ENCODE measurements around the gene APOE. TPM values are rescaled to one million over a fixed set of nuclear protein-coding genes. Genes with fewer than 3 reads are reported as not detected.

Gene APOE
- total and polyA plus RNA-seq, 9 of the 15 experiments (the other 6 are each of a cell fraction or from before 2014, with no cell fraction given) = 0.14 to 180 (median 58.1) TPM; not detected in 1

DNA sequence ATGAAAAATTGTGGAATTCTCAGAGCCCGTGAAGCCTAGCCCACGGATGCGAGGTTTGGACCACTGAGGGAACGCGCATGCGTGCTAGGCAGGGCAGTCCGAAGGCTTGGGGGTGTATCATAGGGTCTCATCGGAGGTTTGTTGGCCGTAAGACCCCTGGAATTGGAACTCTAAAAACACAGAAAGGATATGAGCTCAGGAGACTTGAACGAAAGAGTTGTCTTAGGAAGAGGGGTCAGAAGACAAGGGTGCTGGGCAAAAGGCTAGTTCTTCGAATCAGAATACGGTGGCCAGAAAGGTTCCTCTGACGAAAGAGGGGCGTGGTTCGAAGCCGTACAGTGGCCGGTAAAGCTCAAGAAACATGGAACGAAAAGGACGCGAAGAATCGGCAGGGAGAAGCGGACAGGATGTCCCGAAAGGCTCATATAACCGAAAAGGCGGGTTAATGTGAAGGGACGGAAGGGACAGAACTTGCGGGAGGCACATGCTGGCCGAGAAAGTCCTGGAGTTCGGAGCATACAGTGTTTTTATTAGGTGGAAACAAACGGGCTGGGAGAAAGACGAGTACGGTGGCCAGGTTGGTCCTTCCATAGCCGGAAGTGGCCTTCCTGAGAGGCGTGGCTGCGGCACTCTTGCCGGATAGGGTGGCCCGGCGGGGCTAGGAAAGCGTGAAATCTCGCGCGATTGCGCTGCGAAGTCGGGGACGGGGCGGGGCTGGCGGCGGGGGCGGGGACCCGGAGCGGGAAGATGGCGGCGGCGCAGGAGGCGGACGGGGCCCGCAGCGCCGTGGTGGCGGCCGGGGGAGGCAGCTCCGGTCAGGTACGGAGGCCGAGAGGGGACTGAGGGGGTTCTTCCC, 49.3 kb downstream of the APOE start, which contains the start of gene CLPTM1 (continued):
- TF ChIP-seq, protein P1, sequence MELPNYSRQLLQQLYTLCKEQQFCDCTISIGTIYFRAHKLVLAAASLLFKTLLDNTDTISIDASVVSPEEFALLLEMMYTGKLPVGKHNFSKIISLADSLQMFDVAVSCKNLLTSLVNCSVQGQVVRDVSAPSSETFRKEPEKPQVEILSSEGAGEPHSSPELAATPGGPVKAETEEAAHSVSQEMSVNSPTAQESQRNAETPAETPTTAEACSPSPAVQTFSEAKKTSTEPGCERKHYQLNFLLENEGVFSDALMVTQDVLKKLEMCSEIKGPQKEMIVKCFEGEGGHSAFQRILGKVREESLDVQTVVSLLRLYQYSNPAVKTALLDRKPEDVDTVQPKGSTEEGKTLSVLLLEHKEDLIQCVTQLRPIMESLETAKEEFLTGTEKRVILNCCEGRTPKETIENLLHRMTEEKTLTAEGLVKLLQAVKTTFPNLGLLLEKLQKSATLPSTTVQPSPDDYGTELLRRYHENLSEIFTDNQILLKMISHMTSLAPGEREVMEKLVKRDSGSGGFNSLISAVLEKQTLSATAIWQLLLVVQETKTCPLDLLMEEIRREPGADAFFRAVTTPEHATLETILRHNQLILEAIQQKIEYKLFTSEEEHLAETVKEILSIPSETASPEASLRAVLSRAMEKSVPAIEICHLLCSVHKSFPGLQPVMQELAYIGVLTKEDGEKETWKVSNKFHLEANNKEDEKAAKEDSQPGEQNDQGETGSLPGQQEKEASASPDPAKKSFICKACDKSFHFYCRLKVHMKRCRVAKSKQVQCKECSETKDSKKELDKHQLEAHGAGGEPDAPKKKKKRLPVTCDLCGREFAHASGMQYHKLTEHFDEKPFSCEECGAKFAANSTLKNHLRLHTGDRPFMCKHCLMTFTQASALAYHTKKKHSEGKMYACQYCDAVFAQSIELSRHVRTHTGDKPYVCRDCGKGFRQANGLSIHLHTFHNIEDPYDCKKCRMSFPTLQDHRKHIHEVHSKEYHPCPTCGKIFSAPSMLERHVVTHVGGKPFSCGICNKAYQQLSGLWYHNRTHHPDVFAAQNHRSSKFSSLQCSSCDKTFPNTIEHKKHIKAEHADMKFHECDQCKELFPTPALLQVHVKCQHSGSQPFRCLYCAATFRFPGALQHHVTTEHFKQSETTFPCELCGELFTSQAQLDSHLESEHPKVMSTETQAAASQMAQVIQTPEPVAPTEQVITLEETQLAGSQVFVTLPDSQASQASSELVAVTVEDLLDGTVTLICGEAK (IDR thresholded peaks at IDR 0.05) = peak; percentile 87
- TF ChIP-seq, protein P1 (CRISPR knock-in tag; IDR thresholded peaks at IDR 0.05) = no peak
- peak; percentile 85 for TF ChIP-seq ARHGAP35 (IDR thresholded peaks at IDR 0.05; ENCODE audit: partially characterized antibody)
- no peak for TF ChIP-seq ZNF76 (CRISPR knock-in tag; IDR thresholded peaks at IDR 0.05; ENCODE audit: borderline replicate concordance)
- peak; percentile 32; the same call in 1 of the 2 replicates for TF ChIP-seq JUN (IDR thresholded peaks at IDR 0.05; ENCODE audit: borderline replicate concordance, low read depth, low read length)
- TF ChIP-seq JUN (CRISPR knock-in tag; IDR thresholded peaks at IDR 0.05; ENCODE audit: borderline replicate concordance) = no peak
- TF ChIP-seq TCF7L2 (IDR thresholded peaks at IDR 0.05; ENCODE audit: low read depth, low read length) = no peak
- 0 out of 2 replicates have a peak, but pooled peaks have one; percentile 22 for TF ChIP-seq TCF7 (IDR thresholded peaks at IDR 0.05; ENCODE audit: borderline replicate concordance)
- peak; percentile 57; the same call in 1 of the 2 replicates for TF ChIP-seq NR2C1 (IDR thresholded peaks at IDR 0.05)
- TF ChIP-seq NR2C1 (tag; IDR thresholded peaks at IDR 0.05) = peak; percentile 33; the same call in 1 of the 2 replicates
- no peak for TF ChIP-seq SRF (CRISPR knock-in tag; IDR thresholded peaks at IDR 0.05)
- TF ChIP-seq, protein P2, sequence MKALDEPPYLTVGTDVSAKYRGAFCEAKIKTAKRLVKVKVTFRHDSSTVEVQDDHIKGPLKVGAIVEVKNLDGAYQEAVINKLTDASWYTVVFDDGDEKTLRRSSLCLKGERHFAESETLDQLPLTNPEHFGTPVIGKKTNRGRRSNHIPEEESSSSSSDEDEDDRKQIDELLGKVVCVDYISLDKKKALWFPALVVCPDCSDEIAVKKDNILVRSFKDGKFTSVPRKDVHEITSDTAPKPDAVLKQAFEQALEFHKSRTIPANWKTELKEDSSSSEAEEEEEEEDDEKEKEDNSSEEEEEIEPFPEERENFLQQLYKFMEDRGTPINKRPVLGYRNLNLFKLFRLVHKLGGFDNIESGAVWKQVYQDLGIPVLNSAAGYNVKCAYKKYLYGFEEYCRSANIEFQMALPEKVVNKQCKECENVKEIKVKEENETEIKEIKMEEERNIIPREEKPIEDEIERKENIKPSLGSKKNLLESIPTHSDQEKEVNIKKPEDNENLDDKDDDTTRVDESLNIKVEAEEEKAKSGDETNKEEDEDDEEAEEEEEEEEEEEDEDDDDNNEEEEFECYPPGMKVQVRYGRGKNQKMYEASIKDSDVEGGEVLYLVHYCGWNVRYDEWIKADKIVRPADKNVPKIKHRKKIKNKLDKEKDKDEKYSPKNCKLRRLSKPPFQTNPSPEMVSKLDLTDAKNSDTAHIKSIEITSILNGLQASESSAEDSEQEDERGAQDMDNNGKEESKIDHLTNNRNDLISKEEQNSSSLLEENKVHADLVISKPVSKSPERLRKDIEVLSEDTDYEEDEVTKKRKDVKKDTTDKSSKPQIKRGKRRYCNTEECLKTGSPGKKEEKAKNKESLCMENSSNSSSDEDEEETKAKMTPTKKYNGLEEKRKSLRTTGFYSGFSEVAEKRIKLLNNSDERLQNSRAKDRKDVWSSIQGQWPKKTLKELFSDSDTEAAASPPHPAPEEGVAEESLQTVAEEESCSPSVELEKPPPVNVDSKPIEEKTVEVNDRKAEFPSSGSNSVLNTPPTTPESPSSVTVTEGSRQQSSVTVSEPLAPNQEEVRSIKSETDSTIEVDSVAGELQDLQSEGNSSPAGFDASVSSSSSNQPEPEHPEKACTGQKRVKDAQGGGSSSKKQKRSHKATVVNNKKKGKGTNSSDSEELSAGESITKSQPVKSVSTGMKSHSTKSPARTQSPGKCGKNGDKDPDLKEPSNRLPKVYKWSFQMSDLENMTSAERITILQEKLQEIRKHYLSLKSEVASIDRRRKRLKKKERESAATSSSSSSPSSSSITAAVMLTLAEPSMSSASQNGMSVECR (CRISPR knock-in tag; IDR thresholded peaks at IDR 0.05) = peak; percentile 93
- 0 out of 2 replicates have a peak, but pooled peaks have one; percentile 18 for TF ChIP-seq STAT5A (IDR thresholded peaks at IDR 0.05; ENCODE audit: borderline replicate concordance, low read length)
- TF ChIP-seq SRSF1 (IDR thresholded peaks at IDR 0.05; ENCODE audit: low read depth, low read length) = no peak
